UCSD-AML1 (cell line): ENCODE measurements around the gene CPSF6.
"Not testable (repeated sequence)": the region's sequence is repeated elsewhere in the genome, so short reads cannot be mapped to it uniquely, and the experiment has no call there.

Experiments used
- DNase-seq: peaks from one replicate; lab custom pipeline; 2025; ENCODE audit not compliant: unreplicated experiment; lab: John Stamatoyannopoulos, UW

The CPSF6 gene

GRCh38 chr12:69239352-69239921 is at the start of gene CPSF6:
TSS of gene CPSF6 (plus strand) at chr12:69239569. CDS start at chr12:69239647, 78 bp downstream.
- DNase-seq: peak; percentile 96

GRCh38 chr12:69196302-69197288 is 42.8 kb upstream of the CPSF6 start:
- DNase-seq: no peak

GRCh38 chr12:69199976-69200375 is 39.4 kb upstream of the CPSF6 start:
- DNase-seq: not testable (repeated sequence)

GRCh38 chr12:69204191-69204590 is 35.2 kb upstream of the CPSF6 start:
- DNase-seq: no peak

- no peak for DNase-seq
Observed at GRCh38 chr12:69210661-69211060, 28.7 kb upstream of the CPSF6 start.

GRCh38 chr12:69211160-69211559 is 28.2 kb upstream of the CPSF6 start:
- DNase-seq: no peak

- no peak for DNase-seq
Observed at GRCh38 chr12:69214169-69214568, 25.2 kb upstream of the CPSF6 start.

GRCh38 chr12:69225251-69225910 is 14.0 kb upstream of the CPSF6 start:
- no peak for DNase-seq

GRCh38 chr12:69231479-69231878 is 7.9 kb upstream of the CPSF6 start:
- no peak for DNase-seq

- no peak for DNase-seq
Observed at GRCh38 chr12:69238589-69239351, 599 bp upstream of the CPSF6 start.

GRCh38 chr12:69239922-69240630 is 707 bp downstream of the CPSF6 start:
- peak; percentile 60 for DNase-seq

GRCh38 chr12:69240631-69240995 is 1.2 kb downstream of the CPSF6 start:
- DNase-seq: no peak

GRCh38 chr12:69241438-69242092 is 2.2 kb downstream of the CPSF6 start:
- no peak for DNase-seq

GRCh38 chr12:69243099-69244084 is 4.0 kb downstream of the CPSF6 start:
- no peak for DNase-seq

GRCh38 chr12:69247268-69248018 is 8.1 kb downstream of the CPSF6 start:
- DNase-seq: no peak

- no peak for DNase-seq
Observed at GRCh38 chr12:69252033-69252432, 12.7 kb downstream of the CPSF6 start.

- DNase-seq: no peak
Observed at GRCh38 chr12:69254046-69254445, 14.7 kb downstream of the CPSF6 start.

- DNase-seq: no peak
Observed at GRCh38 chr12:69254862-69255261, 15.5 kb downstream of the CPSF6 start.
